Testis (tissue), 3 donors: Measurements from ENCODE around the gene NT5E. TPM values are rescaled to one million over a fixed set of nuclear protein-coding genes. Genes with fewer than 3 reads are reported as not detected.
A peak's percentile ranks its signal among the peaks of the same experiment; 100 is the strongest.

Experiments used
- DNase-seq: peaks from one replicate; pipeline ENCODE4 v3.0.0-alpha.2; 2019
- H3K27ac ChIP-seq, 2 donors: fragments of 200-600 bp; sonication (generic); one replicate each; pipeline ENCODE4 v1.5.1; 2019
- H3K27me3 ChIP-seq: fragments of 200-600 bp; sonication (generic); one replicate; pipeline ENCODE4 v1.5.1; 2019
- H3K36me3 ChIP-seq: fragments of 200-600 bp; sonication (generic); one replicate; pipeline ENCODE4 v1.5.1; 2017; ENCODE audit warnings: low read depth; ENCODE audit errors: missing control alignments
- H3K4me1 ChIP-seq: fragments of 200-600 bp; sonication (generic); one replicate; pipeline ENCODE4 v1.5.1; 2019
- H3K4me3 ChIP-seq, 2 donors: fragments of 200-600 bp; sonication (generic); one replicate each; pipeline ENCODE4 v1.5.1; 2017 to 2019
- H3K9me3 ChIP-seq: fragments of 200-600 bp; sonication (generic); one replicate; pipeline ENCODE4 v1.5.1; 2017
- CTCF ChIP-seq, 3 experiments: fragments of 450-650 bp in 2 of 3; fragments of 200-600 bp in 1 of 3; sonication (generic) in 1 of 3; IDR thresholded peaks; one replicate each; pipeline ENCODE4 v1.5.1; 2016 to 2019; ENCODE audit warnings: antibody characterized with exemption in 3 of 3, mild to moderate bottlenecking in 2 of 3, moderate library complexity in 1 of 3
- POLR2A ChIP-seq: fragments of 450-650 bp; IDR thresholded peaks from one replicate; pipeline ENCODE4 v1.6.1; 2017; ENCODE audit warnings: antibody characterized with exemption, mild to moderate bottlenecking, moderate library complexity
- WGBS, 2 donors: methylation state at CpG; one replicate each; pipeline ENCODE4 v1.1.5; 2018; 5-methylcytosine and 5-hydroxymethylcytosine counted together
- intact Hi-C: fragments of 100-400 bp; cut with DNase I; formaldehyde crosslinking; loops from one replicate; pipeline ENCODE4 v1.15.1; 2023; ENCODE audit warnings: low total_unique reads
- polyA plus RNA-seq: library from polyadenylated mRNA; stranded (reverse); fragments of 350-450 nt; fragmentation: Illumina TruSeq; extraction: RNeasy Lipid Tissue Mini Kit (QIAGEN cat#74804); gene quantifications from one replicate; pipeline ENCODE4 v1.2.3, GENCODE V29; 2014; ENCODE audit warnings: low read depth, low replicate concordance; ENCODE audit not compliant: insufficient read depth
- total RNA-seq, 2 donors: library from RNA; depleted of rRNA; stranded (reverse); fragments of >200 nt; gene quantifications; one replicate each; pipeline ENCODE4 v1.2.3, GENCODE V29; 2016

Gene NT5E
- total and polyA plus RNA-seq, 3 donors from 2014 or later = 32.3 to 33.8 (median 32.4) TPM

GRCh38 chr6:85416766-85417165, 33.1 kb upstream of the NT5E start:
- no peak for TF ChIP-seq POLR2A
- TF ChIP-seq CTCF (IDR thresholded peaks at IDR 0.05) = no peak
- Histone ChIP-seq H3K27me3 (no peaks in the 10 kb centered on the region), H3K4me1 (peaks cover 31% of the 10 kb centered on the region), H3K9me3 (no peaks in the 10 kb centered on the region), H3K27ac (peak overlapping the region; percentile 53 to 73), H3K36me3 (no peaks in the 10 kb centered on the region), H3K4me3 (no peak overlapping the region)
- intact Hi-C loops = no loop called here
- 90 to 91% methylated on average over 2 of the region's 2 CpGs for WGBS, 2 donors
- no peak for DNase-seq

- intact Hi-C loops = no loop called here
- TF ChIP-seq POLR2A (no peak), CTCF (IDR thresholded peaks at IDR 0.05) (no peak)
- no peaks in the 10 kb centered on the region for H3K27me3 ChIP-seq
- peak overlapping the region; percentile 53 to 73 for H3K27ac ChIP-seq
- H3K4me3 ChIP-seq = no peak overlapping the region
- no peak for DNase-seq
- no peaks in the 10 kb centered on the region for H3K9me3 ChIP-seq
- no peaks in the 10 kb centered on the region for H3K36me3 ChIP-seq
- peaks cover 31% of the 10 kb centered on the region for H3K4me1 ChIP-seq
Measured at GRCh38 chr6:85417336-85417735, 32.5 kb upstream of the NT5E start.

- DNase-seq = no peak
- 53 to 58% methylated on average over 2 of the region's 2 CpGs for WGBS, 2 donors
- no peaks in the 10 kb centered on the region for H3K27me3 ChIP-seq
- H3K4me3 ChIP-seq = no peak overlapping the region
- H3K27ac ChIP-seq = peak overlapping the region; percentile 42 to 73
- H3K4me1 ChIP-seq = peaks cover 31% of the 10 kb centered on the region
- H3K36me3 ChIP-seq = no peaks in the 10 kb centered on the region
- intact Hi-C loops = no loop called here
- no peaks in the 10 kb centered on the region for H3K9me3 ChIP-seq
- TF ChIP-seq POLR2A = no peak
- TF ChIP-seq CTCF (IDR thresholded peaks at IDR 0.05) = no peak
Measured at GRCh38 chr6:85418059-85418458, 31.8 kb upstream of the NT5E start.

GRCh38 chr6:85419046-85419759, 30.7 kb upstream of the NT5E start:
- intact Hi-C loops = no loop called here
- TF ChIP-seq CTCF (IDR thresholded peaks at IDR 0.05) (no peak), POLR2A (no peak)
- WGBS, 2 donors = 26 to 28% methylated on average over 2 of the region's 2 CpGs
- Histone ChIP-seq H3K27ac (peak overlapping the region; percentile 42 to 73), H3K4me3 (no peak overlapping the region), H3K4me1 (peaks cover 31% of the 10 kb centered on the region), H3K27me3 (no peaks in the 10 kb centered on the region), H3K9me3 (no peaks in the 10 kb centered on the region), H3K36me3 (no peaks in the 10 kb centered on the region)
- DNase-seq = peak; percentile 61

GRCh38 chr6:85420551-85420950, 29.3 kb upstream of the NT5E start:
- Histone ChIP-seq H3K27ac (peak overlapping the region; percentile 42 to 66), H3K27me3 (no peaks in the 10 kb centered on the region), H3K4me3 (no peak overlapping the region), H3K9me3 (no peaks in the 10 kb centered on the region), H3K4me1 (peaks cover 31% of the 10 kb centered on the region), H3K36me3 (no peaks in the 10 kb centered on the region)
- intact Hi-C loops = no loop called here
- WGBS, 2 donors = 70 to 77% methylated on average over 1 of the region's 1 CpG
- DNase-seq = no peak
- TF ChIP-seq POLR2A (no peak), CTCF (IDR thresholded peaks at IDR 0.05) (no peak)
